ENCODE results near the gene VPS45.

Gene VPS45

GRCh38 chr1:150062113-150062512, 5.5 kb upstream of the VPS45 start:
- Mint-ChIP-seq H3K9me3 (no peaks in the 10 kb centered on the region), H3K27ac (no peak overlapping the region), H3K4me1 (no peaks in the 10 kb centered on the region), H3K27me3 (no peaks in the 10 kb centered on the region), H3K36me3 (peaks cover 5% of the 10 kb centered on the region), H3K4me3 (no peak overlapping the region)
- ATAC-seq = no peak

- no peaks in the 10 kb centered on the region for H3K9me3 Mint-ChIP-seq
- no peaks in the 10 kb centered on the region for H3K27me3 Mint-ChIP-seq
- no peak overlapping the region for H3K27ac Mint-ChIP-seq
- peaks cover 24% of the 10 kb centered on the region for H3K4me1 Mint-ChIP-seq
- H3K4me3 Mint-ChIP-seq = no peak overlapping the region
- ATAC-seq = no peak
- H3K36me3 Mint-ChIP-seq = peaks cover 19% of the 10 kb centered on the region
Measured at GRCh38 chr1:150065184-150065871, 2.2 kb upstream of the VPS45 start.

- Mint-ChIP-seq H3K27ac (peak overlapping the region; percentile 97), H3K4me1 (peaks cover 24% of the 10 kb centered on the region), H3K9me3 (no peaks in the 10 kb centered on the region), H3K27me3 (no peaks in the 10 kb centered on the region), H3K4me3 (peak overlapping the region; percentile 93), H3K36me3 (peaks cover 19% of the 10 kb centered on the region)
- no peak for ATAC-seq
Measured at GRCh38 chr1:150066328-150066727, 1.2 kb upstream of the VPS45 start.

- peak; percentile 51 for ATAC-seq
- H3K4me3 Mint-ChIP-seq = peak overlapping the region; percentile 93
- H3K4me1 Mint-ChIP-seq = peaks cover 24% of the 10 kb centered on the region
- peak overlapping the region; percentile 97 for H3K27ac Mint-ChIP-seq
- no peaks in the 10 kb centered on the region for H3K9me3 Mint-ChIP-seq
- H3K36me3 Mint-ChIP-seq = peaks cover 19% of the 10 kb centered on the region
- H3K27me3 Mint-ChIP-seq = no peaks in the 10 kb centered on the region
Measured at GRCh38 chr1:150066838-150067183, 765 bp upstream of the VPS45 start.

- H3K27me3 Mint-ChIP-seq = no peaks in the 10 kb centered on the region
- no peaks in the 10 kb centered on the region for H3K9me3 Mint-ChIP-seq
- peak overlapping the region; percentile 93 for H3K4me3 Mint-ChIP-seq
- peak overlapping the region; percentile 97 for H3K27ac Mint-ChIP-seq
- peaks cover 29% of the 10 kb centered on the region for H3K4me1 Mint-ChIP-seq
- H3K36me3 Mint-ChIP-seq = peaks cover 24% of the 10 kb centered on the region
- ATAC-seq = no peak
Measured at GRCh38 chr1:150068109-150068435, 496 bp downstream of the VPS45 start.

GRCh38 chr1:150069923-150070322, 2.3 kb downstream of the VPS45 start:
- H3K4me1 Mint-ChIP-seq = peaks cover 30% of the 10 kb centered on the region
- H3K27ac Mint-ChIP-seq = no peak overlapping the region
- no peaks in the 10 kb centered on the region for H3K9me3 Mint-ChIP-seq
- no peak overlapping the region for H3K4me3 Mint-ChIP-seq
- ATAC-seq = no peak
- H3K27me3 Mint-ChIP-seq = no peaks in the 10 kb centered on the region
- peaks cover 28% of the 10 kb centered on the region for H3K36me3 Mint-ChIP-seq

- Mint-ChIP-seq H3K9me3 (no peaks in the 10 kb centered on the region), H3K27ac (peak overlapping the region; percentile 53), H3K36me3 (peaks cover 39% of the 10 kb centered on the region), H3K4me1 (peaks cover 35% of the 10 kb centered on the region), H3K27me3 (no peaks in the 10 kb centered on the region), H3K4me3 (no peak overlapping the region)
- no peak for ATAC-seq
Measured at GRCh38 chr1:150072959-150073358, 5.4 kb downstream of the VPS45 start.

- Mint-ChIP-seq H3K4me3 (no peak overlapping the region), H3K27ac (peak overlapping the region; percentile 53), H3K4me1 (peaks cover 38% of the 10 kb centered on the region), H3K27me3 (no peaks in the 10 kb centered on the region), H3K9me3 (no peaks in the 10 kb centered on the region), H3K36me3 (peaks cover 44% of the 10 kb centered on the region)
- ATAC-seq = no peak
Measured at GRCh38 chr1:150073516-150073915, 5.9 kb downstream of the VPS45 start.

GRCh38 chr1:150076066-150076465, 8.5 kb downstream of the VPS45 start:
- peaks cover 21% of the 10 kb centered on the region for H3K4me1 Mint-ChIP-seq
- H3K27me3 Mint-ChIP-seq = no peaks in the 10 kb centered on the region
- ATAC-seq = no peak
- H3K27ac Mint-ChIP-seq = no peak overlapping the region
- H3K4me3 Mint-ChIP-seq = no peak overlapping the region
- H3K9me3 Mint-ChIP-seq = no peaks in the 10 kb centered on the region
- H3K36me3 Mint-ChIP-seq = peaks cover 33% of the 10 kb centered on the region

- ATAC-seq = no peak
- Mint-ChIP-seq H3K9me3 (no peaks in the 10 kb centered on the region), H3K27ac (no peak overlapping the region), H3K36me3 (peaks cover 42% of the 10 kb centered on the region), H3K27me3 (no peaks in the 10 kb centered on the region), H3K4me1 (peaks cover 21% of the 10 kb centered on the region), H3K4me3 (no peak overlapping the region)
Measured at GRCh38 chr1:150076985-150077384, 9.4 kb downstream of the VPS45 start.

GRCh38 chr1:150080784-150081183, 13.2 kb downstream of the VPS45 start:
- Mint-ChIP-seq H3K27ac (no peak overlapping the region), H3K4me3 (no peak overlapping the region), H3K27me3 (no peaks in the 10 kb centered on the region), H3K9me3 (no peaks in the 10 kb centered on the region), H3K4me1 (peaks cover 17% of the 10 kb centered on the region), H3K36me3 (peaks cover 57% of the 10 kb centered on the region)
- no peak for ATAC-seq

GRCh38 chr1:150082494-150082893, 14.9 kb downstream of the VPS45 start:
- Mint-ChIP-seq H3K9me3 (no peaks in the 10 kb centered on the region), H3K27me3 (no peaks in the 10 kb centered on the region), H3K36me3 (peaks cover 54% of the 10 kb centered on the region), H3K27ac (no peak overlapping the region), H3K4me3 (no peak overlapping the region), H3K4me1 (peaks cover 16% of the 10 kb centered on the region)
- ATAC-seq = no peak

- no peak for ATAC-seq
Measured at GRCh38 chr1:150083907-150084306, 16.3 kb downstream of the VPS45 start.

GRCh38 chr1:150085406-150085805, 17.8 kb downstream of the VPS45 start:
- no peaks in the 10 kb centered on the region for H3K9me3 Mint-ChIP-seq
- H3K36me3 Mint-ChIP-seq = peaks cover 54% of the 10 kb centered on the region
- no peak overlapping the region for H3K4me3 Mint-ChIP-seq
- no peak overlapping the region for H3K27ac Mint-ChIP-seq
- no peaks in the 10 kb centered on the region for H3K27me3 Mint-ChIP-seq
- H3K4me1 Mint-ChIP-seq = peaks cover 17% of the 10 kb centered on the region
- no peak for ATAC-seq

More at GRCh38 chr1:150083907-150084306, 16.3 kb downstream of the VPS45 start:
- no peak overlapping the region for H3K4me3 Mint-ChIP-seq
- H3K27me3 Mint-ChIP-seq = no peaks in the 10 kb centered on the region
- H3K27ac Mint-ChIP-seq = no peak overlapping the region
- H3K9me3 Mint-ChIP-seq = no peaks in the 10 kb centered on the region
- peaks cover 7% of the 10 kb centered on the region for H3K4me1 Mint-ChIP-seq
- peaks cover 54% of the 10 kb centered on the region for H3K36me3 Mint-ChIP-seq

- Mint-ChIP-seq H3K36me3 (peaks cover 38% of the 10 kb centered on the region), H3K27ac (no peak overlapping the region), H3K4me1 (peaks cover 22% of the 10 kb centered on the region), H3K4me3 (no peak overlapping the region), H3K27me3 (no peaks in the 10 kb centered on the region), H3K9me3 (no peaks in the 10 kb centered on the region)
- ATAC-seq = no peak
Measured at GRCh38 chr1:150087415-150087814, 19.8 kb downstream of the VPS45 start.

GRCh38 chr1:150089846-150090520, 22.4 kb downstream of the VPS45 start:
- no peaks in the 10 kb centered on the region for H3K9me3 Mint-ChIP-seq
- H3K27ac Mint-ChIP-seq = peak overlapping the region; percentile 0
- ATAC-seq = peak; percentile 74
- peaks cover 16% of the 10 kb centered on the region for H3K4me1 Mint-ChIP-seq
- peaks cover 28% of the 10 kb centered on the region for H3K36me3 Mint-ChIP-seq
- H3K27me3 Mint-ChIP-seq = no peaks in the 10 kb centered on the region
- no peak overlapping the region for H3K4me3 Mint-ChIP-seq

Measured in stimulated activated memory B cell treated with anti-CD40 and anti-IgM and Interleukin-4, amounts not matched to agents 10 μg/mL and 1 μg/mL and 100 μg/mL, for 72 hours (primary cell).